Measurements from ENCODE around the gene SIL1. TPM values are rescaled to one million over a fixed set of nuclear protein-coding genes. Genes with fewer than 3 reads are reported as not detected.

The SIL1 gene
- total and polyA plus RNA-seq, 2 donors from 2014 or later: 48.6 to 91.7 TPM

DNA sequence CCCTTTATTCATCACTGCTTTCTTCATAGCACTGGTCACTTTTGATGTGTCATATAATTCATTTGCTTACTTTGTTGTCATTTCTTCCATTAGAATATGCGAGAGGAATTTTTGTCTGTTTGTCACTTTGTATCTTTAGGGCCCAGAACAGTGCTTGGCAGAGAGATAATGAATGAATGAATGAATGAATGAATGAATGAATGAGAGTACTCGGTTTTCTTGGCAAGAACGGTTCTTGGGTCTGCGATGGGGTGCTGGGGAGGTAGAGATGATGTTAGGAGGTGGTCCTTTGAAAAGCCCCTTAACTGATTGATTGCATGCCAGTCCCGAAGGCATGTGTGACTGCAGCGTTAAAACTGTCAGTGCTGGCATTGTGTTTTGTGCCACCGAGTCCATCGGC is 270.6 kb downstream of the SIL1 start:
- no peak overlapping the region for H3K9ac ChIP-seq (ENCODE audit: low read length in 3 of 3)
- peaks cover 17 to 56% (median 45%) of the 10 kb centered on the region in 3 donors for H3K36me3 ChIP-seq (ENCODE audit: control insufficient read depth in 2 of 3, insufficient read depth in 3 of 3, low read length in 3 of 3)
- FAIRE-seq (no peak), DNase-seq (no peak)
- H3K27ac ChIP-seq (ENCODE audit: low read depth in 2 of 2, low read length in 2 of 2): peak overlapping the region; percentile 75 to 77
- H3K27me3 ChIP-seq (ENCODE audit: control insufficient read depth, insufficient read depth, low read length): no peaks in the 10 kb centered on the region
- TF ChIP-seq, protein P1, sequence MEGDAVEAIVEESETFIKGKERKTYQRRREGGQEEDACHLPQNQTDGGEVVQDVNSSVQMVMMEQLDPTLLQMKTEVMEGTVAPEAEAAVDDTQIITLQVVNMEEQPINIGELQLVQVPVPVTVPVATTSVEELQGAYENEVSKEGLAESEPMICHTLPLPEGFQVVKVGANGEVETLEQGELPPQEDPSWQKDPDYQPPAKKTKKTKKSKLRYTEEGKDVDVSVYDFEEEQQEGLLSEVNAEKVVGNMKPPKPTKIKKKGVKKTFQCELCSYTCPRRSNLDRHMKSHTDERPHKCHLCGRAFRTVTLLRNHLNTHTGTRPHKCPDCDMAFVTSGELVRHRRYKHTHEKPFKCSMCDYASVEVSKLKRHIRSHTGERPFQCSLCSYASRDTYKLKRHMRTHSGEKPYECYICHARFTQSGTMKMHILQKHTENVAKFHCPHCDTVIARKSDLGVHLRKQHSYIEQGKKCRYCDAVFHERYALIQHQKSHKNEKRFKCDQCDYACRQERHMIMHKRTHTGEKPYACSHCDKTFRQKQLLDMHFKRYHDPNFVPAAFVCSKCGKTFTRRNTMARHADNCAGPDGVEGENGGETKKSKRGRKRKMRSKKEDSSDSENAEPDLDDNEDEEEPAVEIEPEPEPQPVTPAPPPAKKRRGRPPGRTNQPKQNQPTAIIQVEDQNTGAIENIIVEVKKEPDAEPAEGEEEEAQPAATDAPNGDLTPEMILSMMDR (IDR thresholded peaks at IDR 0.05; ENCODE audit: borderline replicate concordance, extremely low read depth, insufficient read depth): no peak
- peaks cover 0 to 21% (median 5%) of the 10 kb centered on the region in 3 donors for H3K4me1 ChIP-seq (ENCODE audit: control insufficient read depth in 2 of 3, insufficient read depth in 2 of 3, low read depth in 1 of 3, low read length in 3 of 3)
- no peak overlapping the region for H3K4me3 ChIP-seq (ENCODE audit: low read length in 3 of 3)
- intact Hi-C loops (cut with DNase I): no loop called here
- H3K9me3 ChIP-seq (ENCODE audit: control insufficient read depth in 2 of 3, insufficient read depth in 1 of 3, low read length in 3 of 3): no peaks in the 10 kb centered on the region

DNA sequence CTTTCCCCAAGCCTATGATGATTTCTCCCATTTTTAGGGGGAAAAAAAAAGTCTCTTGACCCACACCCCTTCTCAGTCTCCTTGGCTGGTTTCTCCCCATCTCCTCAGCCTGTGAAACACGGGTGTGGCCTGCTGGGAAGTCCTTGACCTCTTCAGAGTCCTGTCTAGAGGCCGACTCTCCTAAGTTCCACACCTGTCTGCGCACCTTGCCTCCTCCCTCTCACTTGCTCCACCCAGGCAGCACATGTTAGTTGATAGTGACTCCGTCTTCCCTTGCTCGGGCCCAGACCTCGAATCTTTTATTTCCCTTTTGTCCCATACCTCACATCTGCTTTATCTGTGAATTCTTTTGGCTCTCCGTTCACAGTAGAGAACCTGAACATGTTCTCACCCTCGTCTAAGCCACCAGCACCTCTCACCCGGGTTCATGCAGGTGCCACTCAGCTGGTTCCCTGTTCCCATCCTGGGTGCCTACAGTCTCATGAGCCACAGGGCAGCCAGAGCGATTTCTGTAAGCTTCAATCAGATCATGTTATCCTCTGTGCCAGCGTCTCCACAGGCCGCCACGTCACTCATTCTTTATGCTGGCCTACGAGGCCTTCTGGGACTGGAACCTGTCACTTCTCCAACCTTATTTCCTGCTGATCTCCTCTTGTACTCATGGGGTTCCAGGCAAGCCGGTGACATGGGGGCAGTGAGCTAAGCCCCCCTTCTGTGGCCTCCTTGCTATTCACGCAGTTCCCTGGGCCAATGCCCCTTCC is 271.3 kb downstream of the SIL1 start:
- no peak overlapping the region for H3K27ac ChIP-seq (ENCODE audit: low read depth in 2 of 2, low read length in 2 of 2)
- H3K9ac ChIP-seq (ENCODE audit: low read length in 3 of 3): no peak overlapping the region

DNA sequence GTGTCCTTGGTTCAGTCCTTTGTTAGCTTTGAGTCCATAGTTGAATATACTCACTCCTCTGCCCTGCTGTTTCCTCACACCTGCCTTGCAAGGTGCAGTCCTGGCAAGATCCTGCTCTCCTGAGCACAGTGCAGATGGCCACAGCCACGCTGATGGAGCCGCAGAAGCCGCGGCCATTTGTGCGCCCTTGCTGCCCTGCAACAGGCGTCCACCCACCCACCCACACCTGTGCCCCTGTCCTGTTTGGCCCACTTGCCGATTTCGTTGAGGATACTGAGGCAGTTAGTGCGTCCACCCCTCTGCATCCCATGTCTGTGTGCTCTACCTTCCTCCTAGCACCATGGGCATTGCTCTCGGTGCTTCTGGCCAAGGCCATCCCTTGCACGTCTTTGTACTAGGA is 271.9 kb downstream of the SIL1 start:
- DNase-seq: no peak
- no peak overlapping the region for H3K4me3 ChIP-seq (ENCODE audit: low read length in 3 of 3)
- H3K27me3 ChIP-seq (ENCODE audit: control insufficient read depth, insufficient read depth, low read length): no peaks in the 10 kb centered on the region
- no peaks in the 10 kb centered on the region for H3K9me3 ChIP-seq (ENCODE audit: control insufficient read depth in 2 of 3, insufficient read depth in 1 of 3, low read length in 3 of 3)
- H3K36me3 ChIP-seq (ENCODE audit: control insufficient read depth in 2 of 3, insufficient read depth in 3 of 3, low read length in 3 of 3): peaks cover 9 to 45% (median 34%) of the 10 kb centered on the region in 3 donors
- H3K27ac ChIP-seq (ENCODE audit: low read depth in 2 of 2, low read length in 2 of 2): no peak overlapping the region
- H3K4me1 ChIP-seq (ENCODE audit: control insufficient read depth in 2 of 3, insufficient read depth in 2 of 3, low read depth in 1 of 3, low read length in 3 of 3): peaks cover 0 to 21% (median 5%) of the 10 kb centered on the region in 3 donors
- H3K9ac ChIP-seq (ENCODE audit: low read length in 3 of 3): no peak overlapping the region
- TF ChIP-seq, protein P1 (IDR thresholded peaks at IDR 0.05; ENCODE audit: borderline replicate concordance, extremely low read depth, insufficient read depth): no peak
- no peak for FAIRE-seq
- intact Hi-C loops (cut with DNase I): no loop called here

More for the DNA sequence above, 271.3 kb downstream of the SIL1 start:
- H3K4me1 ChIP-seq (ENCODE audit: control insufficient read depth in 2 of 3, insufficient read depth in 2 of 3, low read depth in 1 of 3, low read length in 3 of 3): peaks cover 0 to 21% (median 5%) of the 10 kb centered on the region in 3 donors
- DNase-seq (no peak), FAIRE-seq (no peak)
- H3K27me3 ChIP-seq (ENCODE audit: control insufficient read depth, insufficient read depth, low read length): no peaks in the 10 kb centered on the region
- peaks cover 14 to 51% (median 39%) of the 10 kb centered on the region in 3 donors for H3K36me3 ChIP-seq (ENCODE audit: control insufficient read depth in 2 of 3, insufficient read depth in 3 of 3, low read length in 3 of 3)
- H3K9me3 ChIP-seq (ENCODE audit: control insufficient read depth in 2 of 3, insufficient read depth in 1 of 3, low read length in 3 of 3): no peaks in the 10 kb centered on the region
- no peak overlapping the region for H3K4me3 ChIP-seq (ENCODE audit: low read length in 3 of 3)
- intact Hi-C loops (cut with DNase I): no loop called here
- TF ChIP-seq, protein P1 (IDR thresholded peaks at IDR 0.05; ENCODE audit: borderline replicate concordance, extremely low read depth, insufficient read depth): no peak
